IMR-90 (cell line): ENCODE data around the gene AHCYL1. TPM values are rescaled to one million over a fixed set of nuclear protein-coding genes. Genes with fewer than 3 reads are reported as not detected.

ENCODE experiments used
- ATAC-seq: fragments of 200-7000 bp; cut with Tn5 transposase; 2 replicates; pipeline ENCODE4 v1.9.1; 2020; ENCODE audit warnings: low read depth, mild to moderate bottlenecking, moderate library complexity
- BruUV-seq: library from RNA; stranded (reverse); fragments of 400-500 nt; replicated peaks from 2 replicates; lab custom pipeline; 2021; lab: Mats Ljungman, UMichigan
- CTCF ChIA-PET: fragments of 300-600 bp; formaldehyde crosslinking; extraction: SDS; loops from one replicate; lab custom pipeline; 2021; ENCODE audit warnings: antibody characterized with exemption; lab: Yijun Ruan, JAX
- POLR2A ChIA-PET: fragments of 300-600 bp; sonication (Branson Sonifier 250); formaldehyde crosslinking; loops from one replicate; lab custom pipeline; 2022; ENCODE audit warnings: antibody characterized with exemption; ENCODE audit not compliant: unreplicated experiment; lab: Charles Lee
- DNase-seq: peaks from one replicate; pipeline ENCODE4 v3.0.0; 2013
- H2AFZ ChIP-seq: replicated peaks from 2 replicates; pipeline ENCODE3; 2013; ENCODE audit warnings: low read length, mild to moderate bottlenecking; ENCODE audit not compliant: poor library complexity
- H2AK5ac ChIP-seq: 2 replicates; pipeline ENCODE4 v1.6.1; 2013; ENCODE audit warnings: low read depth, low read length, inconsistent platforms
- H2AK9ac ChIP-seq: replicated peaks from 2 replicates; pipeline ENCODE3; 2013; ENCODE audit warnings: mild to moderate bottlenecking, low read depth, low read length, moderate library complexity; ENCODE audit not compliant: poor library complexity
- H2BK120ac ChIP-seq: 2 replicates; pipeline ENCODE4 v1.6.1; 2013; ENCODE audit warnings: low read depth, low read length, inconsistent platforms
- H2BK15ac ChIP-seq: 3 replicates; pipeline ENCODE4 v1.6.1; 2013; ENCODE audit warnings: low read depth, low read length, inconsistent platforms
- H2BK20ac ChIP-seq: 2 replicates; pipeline ENCODE4 v1.6.1; 2013; ENCODE audit warnings: low read depth, mild to moderate bottlenecking, inconsistent platforms, low read length, moderate library complexity
- H2BK5ac ChIP-seq: 2 replicates; pipeline ENCODE4 v1.6.1; 2013; ENCODE audit warnings: mild to moderate bottlenecking, low read depth, low read length, inconsistent platforms; ENCODE audit not compliant: poor library complexity, severe bottlenecking
- H3K14ac ChIP-seq: replicated peaks from 2 replicates; pipeline ENCODE4 v1.6.1; 2013; ENCODE audit warnings: low read depth, low read length, inconsistent platforms
- H3K18ac ChIP-seq: 2 replicates; pipeline ENCODE4 v1.6.1; 2013; ENCODE audit warnings: low read depth, low read length, control low read depth
- H3K23ac ChIP-seq: 2 replicates; pipeline ENCODE4 v1.6.1; 2013; ENCODE audit warnings: low read depth, low read length, inconsistent platforms
- H3K27ac ChIP-seq: 2 replicates; pipeline ENCODE4 v1.5.1; 2013; ENCODE audit warnings: mild to moderate bottlenecking, control low read depth, low read length; ENCODE audit not compliant: insufficient read depth
- H3K27me3 ChIP-seq: 2 replicates; pipeline ENCODE4 v1.6.1; 2013; ENCODE audit warnings: low read length; ENCODE audit not compliant: control insufficient read depth, insufficient read depth
- H3K36me3 ChIP-seq: 2 replicates; pipeline ENCODE4 v1.6.1; 2013; ENCODE audit warnings: low read length, mixed read lengths; ENCODE audit not compliant: control insufficient read depth, insufficient read depth
- H3K4ac ChIP-seq: 2 replicates; pipeline ENCODE4 v1.6.1; 2013; ENCODE audit warnings: low read depth, low read length, inconsistent platforms
- H3K4me1 ChIP-seq: 2 replicates; pipeline ENCODE4 v1.6.1; 2013; ENCODE audit warnings: low read length, mixed read lengths; ENCODE audit not compliant: control insufficient read depth, insufficient read depth
- H3K4me2 ChIP-seq: 2 replicates; pipeline ENCODE4 v1.6.1; 2013; ENCODE audit warnings: low read depth, mild to moderate bottlenecking, control low read depth, low read length, moderate library complexity
- H3K4me3 ChIP-seq: 2 replicates; pipeline ENCODE4 v1.5.1; 2013; ENCODE audit warnings: low read depth, mild to moderate bottlenecking, control low read depth, low read length, moderate library complexity; ENCODE audit not compliant: insufficient read depth
- H3K56ac ChIP-seq: 2 replicates; pipeline ENCODE4 v1.6.1; 2013; ENCODE audit warnings: low read length, inconsistent platforms; ENCODE audit not compliant: insufficient read depth; ENCODE audit errors: extremely low read depth
- H3K79me1 ChIP-seq, 2 experiments: 2 replicates each; pipeline ENCODE4 v1.6.1; 2013; ENCODE audit warnings: low read length in 2 of 2, inconsistent platforms in 1 of 2, low read depth in 1 of 2
- H3K9ac ChIP-seq: 2 replicates; pipeline ENCODE4 v1.6.1; 2013; ENCODE audit warnings: low read depth, low read length, control low read depth
- H3K9me1 ChIP-seq: 2 replicates; pipeline ENCODE4 v1.6.1; 2013; ENCODE audit warnings: low read length, inconsistent platforms; ENCODE audit not compliant: insufficient read depth
- H3K9me3 ChIP-seq: 2 replicates; pipeline ENCODE4 v1.6.1; 2013; ENCODE audit warnings: low read length; ENCODE audit not compliant: control insufficient read depth, insufficient read depth
- H4K20me1 ChIP-seq: 2 replicates; pipeline ENCODE4 v1.6.1; 2013; ENCODE audit warnings: low read length, inconsistent platforms; ENCODE audit not compliant: insufficient read depth
- H4K5ac ChIP-seq: 2 replicates; pipeline ENCODE4 v1.6.1; 2013; ENCODE audit warnings: mild to moderate bottlenecking, low read depth, low read length, control low read depth
- H4K8ac ChIP-seq, 2 experiments: 2 replicates each; pipeline ENCODE4 v1.6.1; 2013; ENCODE audit warnings: low read depth in 2 of 2, low read length in 2 of 2, control low read depth in 1 of 2, inconsistent platforms in 1 of 2
- H4K91ac ChIP-seq: 2 replicates; pipeline ENCODE4 v1.6.1; 2013; ENCODE audit warnings: low read depth, low read length, inconsistent platforms; ENCODE audit not compliant: insufficient read depth
- CEBPB ChIP-seq: IDR thresholded peaks from 2 replicates; pipeline ENCODE4 v1.6.1; 2012; ENCODE audit warnings: low read depth, low read length, improper control_type of control experiment
- FOS ChIP-seq: fragments of 150-350 bp; IDR thresholded peaks from 2 replicates; pipeline ENCODE4 v1.6.1; 2016; ENCODE audit warnings: low read depth, low read length
- NFE2L2 ChIP-seq: fragments of 150-350 bp; IDR thresholded peaks from 2 replicates; pipeline ENCODE4 v1.6.1; 2016; ENCODE audit warnings: low read depth, mild to moderate bottlenecking, low read length
- WGBS, 2 experiments: methylation state at CpG; one replicate each; pipeline versions ENCODE4 v1.1.5 to v1.1.7; 2013; ENCODE audit warnings: missing lambda C conversion rate in 2 of 2; ENCODE audit not compliant: insufficient read length in 1 of 2; ENCODE audit errors: extremely low coverage in 2 of 2; 5-methylcytosine and 5-hydroxymethylcytosine counted together
- dilution Hi-C: fragments of 300-500 bp; cut with HindIII; formaldehyde crosslinking; loops from one replicate; pipeline ENCODE4 v1.14.3; 2018; ENCODE audit warnings: low sequenced_read_pairs; ENCODE audit not compliant: unreplicated experiment
- in situ Hi-C: fragments of 300-500 bp; cut with MboI; formaldehyde crosslinking; loops from 3 replicates; pipeline ENCODE4 v1.14.3; 2019; ENCODE audit warnings: low sequenced_read_pairs, inconsistent platforms, mixed read lengths
- intact Hi-C: fragments of 100-400 bp; cut with micrococcal nuclease; formaldehyde crosslinking; loops from 2 replicates; pipeline ENCODE4 v1.10.0; 2022
- polyA plus RNA-seq, 3 experiments: library from polyadenylated mRNA; depleted of rRNA; stranded (reverse); fragments of >200 nt; gene quantifications; 2 replicates each; pipeline ENCODE4 v1.2.3, GENCODE V29; 2012; ENCODE audit warnings: low replicate concordance in 1 of 3
- total RNA-seq: library from RNA; depleted of rRNA; stranded (reverse); fragments of >200 nt; gene quantifications from 2 replicates; pipeline ENCODE4 v1.2.3, GENCODE V29; 2012

Gene AHCYL1
- total and polyA plus RNA-seq, 2 of the 4 experiments (the other 2 are of a cell fraction): 75.1 to 76.0 TPM

DNA sequence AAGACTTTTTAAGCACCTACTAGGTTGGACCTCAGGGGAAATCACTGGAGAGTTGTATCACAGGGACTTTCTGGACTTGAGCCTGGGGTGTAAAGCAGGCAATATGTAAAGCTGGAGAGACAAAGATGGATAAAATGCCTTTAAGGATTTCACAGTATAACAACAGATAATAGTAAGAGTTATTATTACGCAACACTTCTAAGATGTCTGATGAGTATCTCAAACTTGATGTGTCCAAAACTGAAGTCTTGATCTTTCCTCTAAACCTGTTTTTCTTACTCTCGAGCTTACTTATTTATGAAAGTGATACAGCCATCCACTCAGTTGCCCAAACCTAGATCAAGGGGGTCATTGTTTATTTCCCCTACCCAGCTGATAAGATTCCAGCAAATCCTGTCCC lies 47.8 kb downstream of the AHCYL1 start:
- H3K79me1 ChIP-seq: peaks cover 13 to 22% of the 10 kb centered on the region in 2 experiments
- peaks cover 12% of the 10 kb centered on the region for H4K20me1 ChIP-seq
- no peak overlapping the region for H2AK9ac ChIP-seq
- no peak overlapping the region for H2AFZ ChIP-seq
- H3K9me3 ChIP-seq: no peaks in the 10 kb centered on the region
- H3K23ac ChIP-seq: no peak overlapping the region
- no peak for DNase-seq
- no peak overlapping the region for H3K27ac ChIP-seq
- ChIA-PET POLR2A (no interaction called here), CTCF (interaction anchor here (0.7 kb wide), 1 partner anchor 16 kb away, joined by 3 read pairs; no protein-coding TSS in a partner anchor)
- peaks cover 4% of the 10 kb centered on the region; the same call in 1 of the 2 replicates for H3K9me1 ChIP-seq
- H2BK5ac ChIP-seq: no peak overlapping the region
- H3K27me3 ChIP-seq: no peaks in the 10 kb centered on the region
- no peak overlapping the region for H2BK20ac ChIP-seq
- H3K56ac ChIP-seq: no peak overlapping the region
- H3K36me3 ChIP-seq: no peaks in the 10 kb centered on the region
- H3K4me2 ChIP-seq: no peak overlapping the region
- no peak overlapping the region for H3K18ac ChIP-seq
- no TSS peak for BruUV-seq
- no peak overlapping the region for H2BK15ac ChIP-seq
- no peak overlapping the region for H2BK120ac ChIP-seq
- H3K4me1 ChIP-seq: peaks cover 2% of the 10 kb centered on the region; the same call in 1 of the 2 replicates
- no peak overlapping the region for H4K91ac ChIP-seq
- H3K4me3 ChIP-seq: no peak overlapping the region
- H3K9ac ChIP-seq: no peak overlapping the region
- H4K5ac ChIP-seq: no peak overlapping the region
- intact Hi-C loops: loop anchor here (5.0 kb wide), 1 partner anchor 430 kb away; no protein-coding TSS in a partner anchor
- H2AK5ac ChIP-seq: no peak overlapping the region
- dilution Hi-C loops: no loop called here
- ATAC-seq: no peak
- TF ChIP-seq NFE2L2 (no peak), FOS (no peak), CEBPB (peak; percentile 97)
- in situ Hi-C loops: no loop called here
- H3K14ac ChIP-seq: no peak overlapping the region
- no CpG with 5 or more reads among the region's 2 CpGs for WGBS, 2 experiments
- H3K4ac ChIP-seq: no peak overlapping the region
- no peak overlapping the region for H4K8ac ChIP-seq
